Activated CD4-positive, alpha-beta T cell treated with anti-CD3 and anti-CD28 coated beads, Interleukin-2, Interleukin-6, amounts not matched to agents 100 ng/mL and 50 ng/mL, durations not matched to agents 16 hours and 8 hours (primary cell): ENCODE data around the gene SECISBP2L.

Experiments used
- DNase-seq: peaks from one replicate; pipeline ENCODE4 v3.0.0-alpha.2; 2020

Gene SECISBP2L

DNA sequence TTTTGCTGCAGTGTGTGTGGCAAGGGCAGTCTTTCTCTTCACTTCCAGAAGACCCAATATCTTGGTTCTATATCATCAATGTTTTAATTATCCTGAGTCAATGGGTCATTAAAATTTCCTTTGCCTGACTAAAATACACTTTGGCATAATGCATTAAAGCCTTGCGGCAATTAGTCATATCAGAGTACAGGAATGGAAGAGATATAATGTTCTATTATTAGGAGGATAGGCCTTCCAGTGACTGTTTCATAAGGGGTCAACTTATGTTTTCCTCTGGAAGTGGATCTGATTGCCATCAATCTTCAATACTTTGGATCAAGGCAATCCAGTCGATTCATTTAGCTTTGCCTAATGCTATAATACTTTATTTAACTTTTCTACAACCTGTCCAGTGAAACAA lies 9.4 kb upstream of the SECISBP2L start:
- no peak for DNase-seq

DNA sequence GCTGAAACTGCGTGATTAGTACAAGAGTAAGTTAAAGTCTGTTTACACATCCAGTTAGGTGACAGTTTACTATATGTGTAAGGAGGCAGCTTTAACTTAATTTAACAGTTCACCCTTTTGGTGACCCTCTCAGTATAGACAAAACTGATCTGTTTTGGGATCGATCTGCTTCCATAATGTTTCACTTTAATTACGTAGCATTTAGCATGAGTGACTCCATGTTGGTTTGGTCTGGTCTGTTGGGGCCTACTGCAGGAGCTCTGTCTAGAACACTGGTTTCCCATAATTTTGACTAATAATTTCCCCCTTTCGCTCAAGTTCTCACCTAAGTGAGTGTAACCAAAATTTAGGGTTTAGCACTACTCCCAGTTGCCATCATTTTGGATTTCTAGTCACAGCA lies 6.4 kb upstream of the SECISBP2L start:
- no peak for DNase-seq

- no peak for DNase-seq
Observed at GRCh38 chr15:49047456-49047855, 1.2 kb upstream of the SECISBP2L start.

DNA sequence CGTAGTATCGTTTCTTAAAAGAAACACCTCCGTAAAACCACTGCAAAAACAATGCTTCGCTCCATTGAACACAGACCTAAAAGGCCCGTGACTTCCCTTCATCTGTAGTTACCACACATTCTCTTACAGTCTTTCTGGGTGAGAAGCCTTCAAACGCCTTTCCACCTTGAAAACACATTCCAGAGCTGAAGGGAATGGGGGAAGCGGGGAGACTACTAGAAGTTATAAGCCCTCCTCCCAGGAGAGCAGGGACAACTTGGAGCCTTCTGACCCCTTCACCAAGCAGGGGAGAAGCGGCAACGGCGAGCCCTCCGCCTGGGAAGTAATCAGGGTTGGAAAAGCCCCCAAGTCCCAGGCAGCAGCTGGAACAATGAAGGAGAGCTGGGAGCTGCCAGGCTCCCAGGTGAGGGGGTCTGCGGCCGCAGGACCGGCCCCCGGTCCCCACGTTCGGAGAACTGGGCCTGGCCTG lies 461 bp downstream of the SECISBP2L start:
- peak; percentile 9 for DNase-seq

GRCh38 chr15:49044766-49045606 lies 1.3 kb downstream of the SECISBP2L start:
- no peak for DNase-seq

DNA sequence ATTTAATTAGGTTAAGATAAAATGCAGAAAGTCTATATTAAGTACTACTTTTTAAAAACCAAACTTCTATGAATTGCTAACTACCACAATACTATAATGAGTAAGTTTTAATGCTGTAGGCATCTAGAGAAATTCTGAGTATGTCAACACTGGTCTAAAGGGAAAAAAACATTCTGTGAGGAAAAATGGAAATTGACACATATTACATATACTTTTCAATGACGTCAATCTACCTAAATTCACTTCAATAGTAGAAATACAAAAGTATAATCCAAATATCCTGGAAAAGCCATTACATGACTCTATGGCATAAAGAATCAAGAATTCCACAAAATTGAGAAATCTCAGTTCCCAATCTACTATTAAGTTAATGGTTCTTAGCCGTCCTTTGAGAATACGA lies 2.2 kb downstream of the SECISBP2L start:
- no peak for DNase-seq

- DNase-seq, result no peak
Observed at GRCh38 chr15:49042165-49042564, 4.1 kb downstream of the SECISBP2L start.

- no peak for DNase-seq
Observed at GRCh38 chr15:49041426-49041825, 4.8 kb downstream of the SECISBP2L start.

DNA sequence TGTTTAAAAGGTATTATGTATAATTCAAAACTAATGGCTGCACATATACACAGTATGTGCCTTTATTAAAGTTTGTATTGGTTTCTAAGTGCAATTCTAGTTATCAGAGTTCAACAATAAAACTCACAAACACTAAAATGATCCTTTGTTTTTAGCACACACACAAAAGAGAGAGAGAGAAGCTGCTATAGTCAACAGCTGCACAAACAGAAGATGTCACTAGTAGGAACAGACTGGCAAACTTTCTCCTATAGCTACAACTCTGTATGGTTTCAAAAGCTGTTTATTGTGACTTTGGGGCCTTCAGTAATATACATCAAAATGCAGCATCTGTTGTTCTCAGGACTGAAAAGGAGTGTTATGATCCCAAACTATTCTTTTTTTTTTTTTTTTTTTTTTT lies 6.1 kb downstream of the SECISBP2L start:
- no peak for DNase-seq

GRCh38 chr15:49038382-49038781 lies 7.9 kb downstream of the SECISBP2L start:
- no peak for DNase-seq

- no peak for DNase-seq
Observed at GRCh38 chr15:49037546-49037940, 8.7 kb downstream of the SECISBP2L start.

GRCh38 chr15:49036650-49037545 lies 9.3 kb downstream of the SECISBP2L start:
- peak; percentile 20 for DNase-seq

- no peak for DNase-seq
Observed at GRCh38 chr15:49035825-49036224, 10.4 kb downstream of the SECISBP2L start.

- DNase-seq, result no peak
Observed at GRCh38 chr15:49032601-49033145, 13.6 kb downstream of the SECISBP2L start.

DNA sequence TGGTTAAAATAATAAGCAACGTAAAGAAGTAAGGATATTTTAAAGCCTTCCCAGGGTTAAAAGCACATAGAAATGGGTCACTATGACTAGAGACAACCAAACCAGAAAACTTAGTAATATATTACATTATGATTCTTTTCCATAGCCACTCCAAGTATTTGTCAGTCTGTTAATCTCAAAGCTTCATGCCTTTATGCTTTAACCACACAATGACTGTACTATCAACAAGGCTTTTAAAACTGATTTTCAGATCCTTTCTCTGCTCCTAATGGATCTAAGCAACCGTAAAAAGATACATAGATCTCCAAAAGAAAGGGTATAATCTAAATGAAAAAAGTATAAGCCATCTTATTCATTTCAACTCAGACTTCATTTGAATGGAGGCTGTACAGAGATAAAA lies 14.4 kb downstream of the SECISBP2L start:
- DNase-seq, result no peak

DNA sequence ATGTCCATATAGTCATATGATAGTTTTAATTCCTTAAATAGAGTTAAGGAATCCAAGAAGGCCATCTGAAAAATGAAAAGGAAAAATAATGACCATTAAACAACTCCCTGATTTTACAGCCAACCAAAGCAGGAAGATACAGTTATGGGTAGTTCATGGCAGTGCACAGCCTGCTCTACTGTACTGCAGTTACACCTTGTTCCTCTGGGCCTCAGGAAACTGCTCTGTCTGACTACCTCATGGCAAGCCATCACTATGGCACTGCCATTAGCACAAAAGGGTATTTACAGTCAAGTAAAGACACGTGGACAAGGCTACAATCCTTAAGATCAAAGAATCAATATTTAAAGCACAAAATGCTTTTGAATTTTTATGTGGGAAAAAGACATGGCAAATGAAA lies 19.5 kb downstream of the SECISBP2L start:
- DNase-seq, result no peak

GRCh38 chr15:49024840-49025239 lies 21.4 kb downstream of the SECISBP2L start:
- DNase-seq, result no peak

GRCh38 chr15:49023354-49023753 lies 22.9 kb downstream of the SECISBP2L start:
- peak; percentile 68 for DNase-seq

DNA sequence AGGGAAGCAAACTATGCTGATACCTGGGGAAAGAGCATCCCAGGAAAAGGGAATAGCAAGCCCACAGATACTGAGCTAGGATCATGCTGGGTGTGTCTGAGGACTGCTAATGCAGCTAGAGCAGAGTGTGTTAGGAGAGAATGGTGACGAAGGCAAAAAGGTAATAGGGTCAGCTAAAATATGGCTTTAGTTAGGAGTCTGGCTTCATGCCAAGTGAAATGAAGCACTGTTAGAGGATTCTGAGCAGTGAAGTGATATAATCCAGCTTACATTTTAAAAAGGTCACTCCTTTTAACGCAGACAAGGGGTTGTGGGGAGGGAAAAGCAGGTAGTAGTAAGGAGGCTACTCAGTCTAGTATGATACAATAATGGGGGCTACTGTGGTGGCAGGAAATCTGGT lies 30.4 kb downstream of the SECISBP2L start:
- DNase-seq, result no peak

GRCh38 chr15:48999314-48999713 lies 46.9 kb downstream of the SECISBP2L start:
- no peak for DNase-seq

- DNase-seq, result no peak
Observed at GRCh38 chr15:48996276-48996675, 50.0 kb downstream of the SECISBP2L start.

DNA sequence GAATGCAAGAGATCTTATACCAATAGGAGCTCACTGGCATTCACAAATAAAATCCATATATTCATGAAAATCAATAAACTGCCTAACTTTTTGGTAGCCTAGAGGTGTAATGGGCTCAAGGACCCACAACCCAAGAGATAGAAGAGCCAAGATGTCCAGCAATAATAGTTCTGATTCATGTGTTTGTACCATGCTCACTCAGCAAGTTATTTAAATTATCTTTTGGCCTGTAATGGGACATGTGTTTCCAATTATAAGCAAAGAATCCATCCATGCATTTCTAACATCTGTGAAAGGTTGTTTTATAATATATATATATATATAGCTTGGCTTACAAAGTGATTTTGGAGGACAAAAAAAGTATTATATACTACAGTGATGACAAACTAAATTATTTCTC lies 52.9 kb downstream of the SECISBP2L start:
- DNase-seq, result no peak

GRCh38 chr15:48992545-48992944 lies 53.7 kb downstream of the SECISBP2L start:
- no peak for DNase-seq

DNA sequence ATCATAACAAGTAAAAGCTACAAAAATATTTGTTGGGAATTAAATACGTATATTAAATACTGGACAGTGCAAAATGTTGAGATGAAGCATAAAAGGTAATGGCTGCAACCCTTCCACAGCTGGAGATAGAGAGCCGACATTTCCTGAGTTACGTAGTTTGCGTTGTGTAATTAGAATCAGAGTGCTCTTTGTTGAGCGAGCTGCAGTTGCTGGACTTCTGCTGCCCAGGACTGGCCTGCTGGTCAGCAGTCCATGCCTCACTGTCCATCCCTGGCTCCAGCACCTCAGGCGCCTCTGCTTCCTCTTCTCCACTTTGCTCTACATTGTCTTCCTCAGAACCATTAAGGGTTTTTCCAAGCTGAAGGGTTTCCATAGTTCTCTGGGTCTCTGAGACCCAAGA lies 54.1 kb downstream of the SECISBP2L start:
- no peak for DNase-seq
